ENCODE results near the gene PTTG1IP. TPM values are rescaled to one million over a fixed set of nuclear protein-coding genes. Genes with fewer than 3 reads are reported as not detected.

The PTTG1IP gene
- total and polyA plus RNA-seq, 2 of the 13 experiments (the other 11 are each of a cell fraction or from before 2014, with no cell fraction given): 161 to 700 TPM

DNA sequence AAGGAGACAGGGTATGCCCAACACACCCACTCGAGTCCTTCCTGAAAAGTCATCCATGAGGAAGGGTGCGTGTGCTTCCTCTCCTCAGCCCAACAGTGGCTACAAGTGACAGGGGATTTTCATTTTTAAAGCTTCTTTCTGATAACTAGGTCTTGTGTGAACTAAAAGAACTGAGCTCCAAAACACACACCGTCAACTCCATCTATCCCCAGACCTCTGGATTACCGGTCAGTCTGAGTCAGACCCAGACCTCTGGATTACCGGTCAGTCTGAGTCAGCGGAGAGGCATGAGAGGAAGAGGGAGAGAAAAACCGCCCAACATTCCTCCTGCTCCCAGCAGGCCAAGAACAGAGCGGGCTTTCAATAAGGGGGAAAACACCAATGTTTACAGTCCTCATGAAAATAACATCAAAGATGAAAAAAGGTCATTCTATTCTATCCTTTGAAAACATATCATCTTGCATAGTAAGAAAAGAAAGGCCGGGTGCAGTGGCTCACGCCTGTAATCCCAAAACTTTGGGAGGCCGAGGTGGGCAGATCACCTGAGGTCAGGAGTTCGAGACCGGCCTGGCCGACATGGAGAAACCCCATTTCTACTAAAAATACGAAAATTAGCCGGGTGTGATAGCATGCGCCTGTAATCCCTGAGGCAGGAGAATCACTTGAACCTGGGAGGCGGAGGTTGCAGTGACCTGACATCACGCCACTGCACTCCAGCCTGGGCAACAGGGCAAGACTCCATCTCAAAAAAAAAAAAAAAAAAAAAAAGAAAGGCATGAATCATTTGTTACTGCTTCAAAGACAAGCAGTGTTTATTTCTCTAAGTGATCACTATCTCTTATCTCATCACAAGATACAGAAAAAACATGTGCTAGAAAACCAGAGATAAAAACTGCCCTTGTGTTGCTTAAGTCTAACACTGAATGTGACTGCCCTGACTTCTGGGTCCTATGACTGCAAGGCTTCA, 3.4 kb downstream of the PTTG1IP start (continued):
- TF ChIP-seq, protein P1, sequence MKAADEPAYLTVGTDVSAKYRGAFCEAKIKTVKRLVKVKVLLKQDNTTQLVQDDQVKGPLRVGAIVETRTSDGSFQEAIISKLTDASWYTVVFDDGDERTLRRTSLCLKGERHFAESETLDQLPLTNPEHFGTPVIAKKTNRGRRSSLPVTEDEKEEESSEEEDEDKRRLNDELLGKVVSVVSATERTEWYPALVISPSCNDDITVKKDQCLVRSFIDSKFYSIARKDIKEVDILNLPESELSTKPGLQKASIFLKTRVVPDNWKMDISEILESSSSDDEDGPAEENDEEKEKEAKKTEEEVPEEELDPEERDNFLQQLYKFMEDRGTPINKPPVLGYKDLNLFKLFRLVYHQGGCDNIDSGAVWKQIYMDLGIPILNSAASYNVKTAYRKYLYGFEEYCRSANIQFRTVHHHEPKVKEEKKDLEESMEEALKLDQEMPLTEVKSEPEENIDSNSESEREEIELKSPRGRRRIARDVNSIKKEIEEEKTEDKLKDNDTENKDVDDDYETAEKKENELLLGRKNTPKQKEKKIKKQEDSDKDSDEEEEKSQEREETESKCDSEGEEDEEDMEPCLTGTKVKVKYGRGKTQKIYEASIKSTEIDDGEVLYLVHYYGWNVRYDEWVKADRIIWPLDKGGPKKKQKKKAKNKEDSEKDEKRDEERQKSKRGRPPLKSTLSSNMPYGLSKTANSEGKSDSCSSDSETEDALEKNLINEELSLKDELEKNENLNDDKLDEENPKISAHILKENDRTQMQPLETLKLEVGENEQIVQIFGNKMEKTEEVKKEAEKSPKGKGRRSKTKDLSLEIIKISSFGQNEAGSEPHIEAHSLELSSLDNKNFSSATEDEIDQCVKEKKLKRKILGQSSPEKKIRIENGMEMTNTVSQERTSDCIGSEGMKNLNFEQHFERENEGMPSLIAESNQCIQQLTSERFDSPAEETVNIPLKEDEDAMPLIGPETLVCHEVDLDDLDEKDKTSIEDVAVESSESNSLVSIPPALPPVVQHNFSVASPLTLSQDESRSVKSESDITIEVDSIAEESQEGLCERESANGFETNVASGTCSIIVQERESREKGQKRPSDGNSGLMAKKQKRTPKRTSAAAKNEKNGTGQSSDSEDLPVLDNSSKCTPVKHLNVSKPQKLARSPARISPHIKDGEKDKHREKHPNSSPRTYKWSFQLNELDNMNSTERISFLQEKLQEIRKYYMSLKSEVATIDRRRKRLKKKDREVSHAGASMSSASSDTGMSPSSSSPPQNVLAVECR (CRISPR knock-in tag; IDR thresholded peaks at IDR 0.05; ENCODE audit: borderline replicate concordance): peak; percentile 65
- TF ChIP-seq, protein P2, sequence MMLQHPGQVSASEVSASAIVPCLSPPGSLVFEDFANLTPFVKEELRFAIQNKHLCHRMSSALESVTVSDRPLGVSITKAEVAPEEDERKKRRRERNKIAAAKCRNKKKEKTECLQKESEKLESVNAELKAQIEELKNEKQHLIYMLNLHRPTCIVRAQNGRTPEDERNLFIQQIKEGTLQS (CRISPR knock-in tag; IDR thresholded peaks at IDR 0.05): peak; percentile 93
- peak; percentile 43 for TF ChIP-seq ZFX (CRISPR knock-in tag; IDR thresholded peaks at IDR 0.05; ENCODE audit: low read depth)
- no peak for TF ChIP-seq TSC22D2 (CRISPR knock-in tag; IDR thresholded peaks at IDR 0.05; ENCODE audit: borderline replicate concordance)
- no peak for TF ChIP-seq PAWR (CRISPR knock-in tag; IDR thresholded peaks at IDR 0.05; ENCODE audit: borderline replicate concordance)
- TF ChIP-seq ZNF350 (CRISPR knock-in tag; IDR thresholded peaks at IDR 0.05; ENCODE audit: borderline replicate concordance, low read depth): peak; percentile 48; the same call in 1 of the 2 replicates
- peak; percentile 74 for TF ChIP-seq ASH2L (IDR thresholded peaks at IDR 0.05; ENCODE audit: insufficient read length, low read depth, low read length)
- TF ChIP-seq CENPT (CRISPR knock-in tag; IDR thresholded peaks at IDR 0.05; ENCODE audit: low read depth): no peak
- 0 out of 2 replicates have a peak, but pooled peaks have one; percentile 43 for TF ChIP-seq MIER3 (CRISPR knock-in tag; IDR thresholded peaks at IDR 0.05; ENCODE audit: borderline replicate concordance)
- TF ChIP-seq MAFK (conservative IDR thresholded peaks at IDR 0.05 in 1 of 2, IDR thresholded peaks at IDR 0.05 in 1 of 2; ENCODE audit: low read length in 2 of 2): 0 out of 4 replicates have a peak, but pooled peaks of 1 of the 2 experiments have one; percentile 8
- TF ChIP-seq, protein P3, sequence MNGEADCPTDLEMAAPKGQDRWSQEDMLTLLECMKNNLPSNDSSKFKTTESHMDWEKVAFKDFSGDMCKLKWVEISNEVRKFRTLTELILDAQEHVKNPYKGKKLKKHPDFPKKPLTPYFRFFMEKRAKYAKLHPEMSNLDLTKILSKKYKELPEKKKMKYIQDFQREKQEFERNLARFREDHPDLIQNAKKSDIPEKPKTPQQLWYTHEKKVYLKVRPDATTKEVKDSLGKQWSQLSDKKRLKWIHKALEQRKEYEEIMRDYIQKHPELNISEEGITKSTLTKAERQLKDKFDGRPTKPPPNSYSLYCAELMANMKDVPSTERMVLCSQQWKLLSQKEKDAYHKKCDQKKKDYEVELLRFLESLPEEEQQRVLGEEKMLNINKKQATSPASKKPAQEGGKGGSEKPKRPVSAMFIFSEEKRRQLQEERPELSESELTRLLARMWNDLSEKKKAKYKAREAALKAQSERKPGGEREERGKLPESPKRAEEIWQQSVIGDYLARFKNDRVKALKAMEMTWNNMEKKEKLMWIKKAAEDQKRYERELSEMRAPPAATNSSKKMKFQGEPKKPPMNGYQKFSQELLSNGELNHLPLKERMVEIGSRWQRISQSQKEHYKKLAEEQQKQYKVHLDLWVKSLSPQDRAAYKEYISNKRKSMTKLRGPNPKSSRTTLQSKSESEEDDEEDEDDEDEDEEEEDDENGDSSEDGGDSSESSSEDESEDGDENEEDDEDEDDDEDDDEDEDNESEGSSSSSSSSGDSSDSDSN (CRISPR knock-in tag; IDR thresholded peaks at IDR 0.05): peak; percentile 44; the same call in 1 of the 2 replicates
- TF ChIP-seq HOXA3 (CRISPR knock-in tag; IDR thresholded peaks at IDR 0.05): peak; percentile 31; the same call in 1 of the 2 replicates
- peak; percentile 24; the same call in 1 of the 2 replicates for TF ChIP-seq KDM5A (IDR thresholded peaks at IDR 0.05; ENCODE audit: borderline replicate concordance, low read length)
- peak; percentile 71 for TF ChIP-seq SALL1 (CRISPR knock-in tag; IDR thresholded peaks at IDR 0.05)
- 0 out of 2 replicates have a peak, but pooled peaks have one; percentile 22 for TF ChIP-seq GABPB1 (CRISPR knock-in tag; IDR thresholded peaks at IDR 0.05)
- no peak for TF ChIP-seq ZNF510 (CRISPR knock-in tag; IDR thresholded peaks at IDR 0.05; ENCODE audit: low read depth)
- TF ChIP-seq SOX5 (CRISPR knock-in tag; IDR thresholded peaks at IDR 0.05; ENCODE audit: borderline replicate concordance): peak; percentile 81
- TF ChIP-seq MAFF (IDR thresholded peaks at IDR 0.05; ENCODE audit: low read depth, low read length): 0 out of 2 replicates have a peak, but pooled peaks have one; percentile 9
- peak; percentile 78 for TF ChIP-seq ZNF121 (CRISPR knock-in tag; IDR thresholded peaks at IDR 0.05)
- TF ChIP-seq CHD4 (IDR thresholded peaks at IDR 0.05; ENCODE audit: borderline replicate concordance, low read length): peak; percentile 84; the same call in 1 of the 2 replicates

Data from HepG2 (cell line).